Subcutaneous abdominal adipose tissue (tissue), 5 donors: Measurements from ENCODE around the gene ABCA6.

Experiments
- H3K27ac ChIP-seq: one replicate; pipeline ENCODE4 v1.7.0; 2013; ENCODE audit warnings: low read depth, mild to moderate bottlenecking, inconsistent platforms, low read length, moderate library complexity
- H3K27me3 ChIP-seq, 5 donors: one replicate each; pipeline ENCODE4 v1.7.0; 2013; ENCODE audit warnings: low read length in 5 of 5, inconsistent platforms in 1 of 5; ENCODE audit not compliant: control insufficient read depth in 5 of 5, insufficient read depth in 4 of 5
- H3K36me3 ChIP-seq, 5 donors: one replicate each; pipeline ENCODE4 v1.7.0; 2013; ENCODE audit warnings: low read length in 5 of 5; ENCODE audit not compliant: control insufficient read depth in 5 of 5, insufficient read depth in 5 of 5
- H3K4me1 ChIP-seq, 5 donors: one replicate each; pipeline ENCODE4 v1.7.0; 2013; ENCODE audit warnings: low read length in 5 of 5, mild to moderate bottlenecking in 3 of 5, moderate library complexity in 1 of 5; ENCODE audit not compliant: control insufficient read depth in 5 of 5, insufficient read depth in 5 of 5
- H3K4me3 ChIP-seq, 5 donors: one replicate each; pipeline ENCODE4 v1.7.0; 2013; ENCODE audit warnings: low read length in 5 of 5, low read depth in 1 of 5
- H3K9ac ChIP-seq, 5 donors: one replicate each; pipeline ENCODE4 v1.7.0; 2013; ENCODE audit warnings: low read length in 5 of 5, mild to moderate bottlenecking in 4 of 5, moderate library complexity in 3 of 5
- H3K9me3 ChIP-seq, 5 donors: one replicate each; pipeline ENCODE4 v1.7.0; 2013; ENCODE audit warnings: low read length in 5 of 5; ENCODE audit not compliant: control insufficient read depth in 5 of 5
- donor health status: healthy.
- donor health status: healthy.
- donor health status: healthy.
- donor health status: healthy.
- donor health status: healthy.

The ABCA6 gene

DNA sequence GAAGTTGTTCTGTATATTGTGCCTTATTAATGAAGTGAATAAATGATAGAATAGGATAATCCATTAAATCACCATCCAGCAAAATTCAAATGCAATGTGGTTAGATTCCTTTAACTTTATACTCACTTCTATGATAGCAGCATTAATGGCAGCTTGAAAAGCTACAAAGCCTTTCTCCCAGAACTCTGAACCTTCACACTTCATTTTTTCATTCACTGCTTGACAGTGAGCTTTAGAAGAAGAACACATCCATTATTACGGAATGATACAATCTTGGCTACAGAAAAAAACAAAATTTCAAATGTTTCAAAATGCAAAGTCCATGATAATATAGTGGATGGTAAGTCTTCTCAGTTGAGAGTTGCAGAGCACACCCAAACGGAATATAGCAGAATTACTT is 97.3 kb downstream of the ABCA6 start:
- peaks cover 0 to 15% (median 13%) of the 10 kb centered on the region in 5 donors for H3K4me1 ChIP-seq
- no peak overlapping the region for H3K27ac ChIP-seq
- H3K9me3 ChIP-seq: peaks cover 0 to 6% (median 0%) of the 10 kb centered on the region in 5 donors
- no peak overlapping the region for H3K9ac ChIP-seq
- peaks cover 11 to 32% (median 20%) of the 10 kb centered on the region in 5 donors for H3K36me3 ChIP-seq
- no peak overlapping the region for H3K4me3 ChIP-seq
- no peaks in the 10 kb centered on the region for H3K27me3 ChIP-seq

DNA sequence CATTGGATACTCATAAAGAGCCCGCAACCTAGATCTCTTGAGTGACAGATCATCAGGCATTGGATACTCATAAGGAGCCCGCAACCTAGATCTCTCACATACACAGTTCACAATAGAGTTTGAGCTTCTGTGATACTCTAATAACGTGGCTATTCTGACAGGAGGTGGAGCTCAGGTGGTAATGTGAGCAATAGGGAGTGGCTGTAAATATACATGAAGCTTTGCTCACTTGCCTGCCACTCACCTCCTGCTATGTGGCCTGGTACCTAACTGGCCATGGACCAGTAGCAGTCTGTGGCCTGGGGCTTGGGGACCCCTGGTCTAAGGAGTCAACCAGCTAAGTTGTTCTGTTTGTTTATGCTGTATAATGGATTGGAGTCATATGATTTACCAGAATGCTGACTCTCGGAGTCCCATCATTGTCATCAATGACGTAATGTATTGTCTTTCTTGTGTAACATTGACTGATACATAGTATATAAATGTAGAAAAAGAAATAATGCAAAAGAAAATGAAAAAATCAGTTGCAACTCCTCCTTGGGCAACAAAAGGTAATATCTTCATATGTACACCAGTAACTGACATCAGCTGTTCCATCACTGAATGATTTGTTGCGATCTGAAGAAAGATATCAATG is 98.5 kb downstream of the ABCA6 start:
- Histone ChIP-seq H3K9me3 (peaks cover 0 to 3% (median 0%) of the 10 kb centered on the region in 5 donors), H3K4me1 (peaks cover 0 to 14% (median 13%) of the 10 kb centered on the region in 5 donors), H3K4me3 (no peak overlapping the region), H3K27ac (no peak overlapping the region), H3K27me3 (no peaks in the 10 kb centered on the region), H3K9ac (no peak overlapping the region), H3K36me3 (peaks cover 11 to 28% (median 18%) of the 10 kb centered on the region in 5 donors)

DNA sequence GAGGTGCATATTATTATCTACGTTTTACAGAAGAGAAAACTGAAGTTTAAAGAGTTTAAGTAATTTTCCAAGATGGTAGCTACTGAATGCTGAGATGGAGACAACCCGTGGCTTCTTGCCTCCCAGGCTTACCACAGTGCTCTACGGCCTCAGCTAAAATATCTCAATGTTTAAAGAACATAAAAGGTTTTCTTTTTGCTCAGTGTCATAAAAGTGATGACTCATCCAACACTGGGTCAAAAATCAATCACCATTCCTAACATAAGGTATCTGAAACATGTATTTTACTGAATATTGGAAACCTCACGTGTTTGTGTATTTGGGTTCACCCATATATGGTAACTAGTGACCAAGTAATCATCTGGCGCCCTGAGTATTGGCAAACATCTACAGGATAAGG is 99.4 kb downstream of the ABCA6 start:
- H3K9me3 ChIP-seq: no peaks in the 10 kb centered on the region
- no peak overlapping the region for H3K4me3 ChIP-seq
- H3K4me1 ChIP-seq: peaks cover 0 to 5% (median 5%) of the 10 kb centered on the region in 5 donors
- H3K36me3 ChIP-seq: peaks cover 11 to 28% (median 18%) of the 10 kb centered on the region in 5 donors
- no peaks in the 10 kb centered on the region for H3K27me3 ChIP-seq
- H3K9ac ChIP-seq: no peak overlapping the region
- H3K27ac ChIP-seq: no peak overlapping the region

DNA sequence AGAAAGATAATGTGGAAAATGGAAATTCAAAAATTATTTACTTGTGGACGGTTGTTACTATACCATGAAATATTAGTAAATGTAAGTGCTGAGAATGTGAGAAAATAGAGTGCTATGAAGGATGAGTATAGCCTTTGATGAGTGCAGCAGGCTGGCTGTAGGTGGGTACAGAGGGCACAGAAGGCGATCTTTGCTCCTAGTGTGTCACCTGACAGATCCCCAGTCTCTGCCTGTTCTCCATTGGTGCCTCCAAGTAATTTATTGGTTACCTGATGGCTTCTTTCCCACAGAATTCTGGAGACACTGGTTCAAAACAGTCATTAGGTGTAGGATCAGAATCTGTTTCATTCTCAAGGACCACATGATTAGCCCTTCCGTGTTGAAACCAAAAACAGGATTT is 109.9 kb downstream of the ABCA6 start:
- Histone ChIP-seq H3K27me3 (no peaks in the 10 kb centered on the region), H3K36me3 (peaks cover 19 to 46% (median 45%) of the 10 kb centered on the region in 5 donors), H3K9ac (no peak overlapping the region), H3K4me3 (no peak overlapping the region), H3K9me3 (no peaks in the 10 kb centered on the region), H3K27ac (no peak overlapping the region), H3K4me1 (no peaks in the 10 kb centered on the region)

DNA sequence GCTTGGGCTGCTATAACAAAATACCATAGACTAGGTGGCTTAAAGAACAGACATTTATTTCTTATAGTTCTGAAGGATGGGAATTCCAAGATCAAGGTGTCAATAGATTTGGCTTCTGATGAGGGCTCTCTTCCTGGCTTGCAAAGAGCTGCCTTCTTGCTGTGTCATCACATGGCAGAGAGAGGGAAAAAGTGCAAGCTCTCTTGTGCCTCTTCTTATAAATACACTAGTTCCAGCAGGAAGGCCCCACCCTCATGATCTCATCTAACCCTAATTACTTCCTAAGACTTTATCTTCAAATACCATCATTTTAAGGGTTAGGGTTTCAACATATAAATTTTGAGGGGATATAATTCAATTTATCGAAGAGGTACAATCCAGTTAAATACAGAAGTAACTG is 111.5 kb downstream of the ABCA6 start:
- Histone ChIP-seq H3K27me3 (no peaks in the 10 kb centered on the region), H3K4me1 (no peaks in the 10 kb centered on the region), H3K36me3 (peaks cover 22 to 57% (median 53%) of the 10 kb centered on the region in 5 donors), H3K9me3 (no peaks in the 10 kb centered on the region), H3K27ac (no peak overlapping the region), H3K9ac (no peak overlapping the region), H3K4me3 (no peak overlapping the region)
